ENCODE measurements around the gene OR5A1. TPM values are rescaled to one million over a fixed set of nuclear protein-coding genes. Genes with fewer than 3 reads are reported as not detected.

OR5A1 gene
- total RNA-seq (ENCODE audit: low replicate concordance): 0.02 and 0.06 TPM in 2 replicates

DNA sequence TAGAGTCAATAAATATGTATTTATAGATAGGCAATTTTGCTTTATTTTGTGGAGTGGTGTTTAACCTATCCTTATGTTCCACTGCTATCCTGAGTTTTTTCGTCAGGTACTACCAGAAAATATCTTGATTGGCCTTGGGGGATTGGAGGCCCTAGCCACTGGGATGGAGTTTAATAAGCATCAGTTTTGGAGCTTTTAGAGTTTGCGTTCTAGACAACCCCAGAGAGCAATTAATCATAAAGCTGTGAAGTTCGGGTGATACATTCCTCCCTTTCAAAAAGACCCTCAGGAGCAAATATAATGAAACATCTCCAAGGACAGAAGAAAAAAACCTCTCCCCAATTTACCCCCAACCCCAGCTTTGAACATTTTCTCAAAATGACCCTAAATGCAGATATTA lies at the start of gene OR5A1:
TSS of gene OR5A1 (plus strand) at position 301 of the 400 bp plus-strand sequence. CDS start 6,700 bp downstream, outside the sequence.
- TF ChIP-seq, protein P1, sequence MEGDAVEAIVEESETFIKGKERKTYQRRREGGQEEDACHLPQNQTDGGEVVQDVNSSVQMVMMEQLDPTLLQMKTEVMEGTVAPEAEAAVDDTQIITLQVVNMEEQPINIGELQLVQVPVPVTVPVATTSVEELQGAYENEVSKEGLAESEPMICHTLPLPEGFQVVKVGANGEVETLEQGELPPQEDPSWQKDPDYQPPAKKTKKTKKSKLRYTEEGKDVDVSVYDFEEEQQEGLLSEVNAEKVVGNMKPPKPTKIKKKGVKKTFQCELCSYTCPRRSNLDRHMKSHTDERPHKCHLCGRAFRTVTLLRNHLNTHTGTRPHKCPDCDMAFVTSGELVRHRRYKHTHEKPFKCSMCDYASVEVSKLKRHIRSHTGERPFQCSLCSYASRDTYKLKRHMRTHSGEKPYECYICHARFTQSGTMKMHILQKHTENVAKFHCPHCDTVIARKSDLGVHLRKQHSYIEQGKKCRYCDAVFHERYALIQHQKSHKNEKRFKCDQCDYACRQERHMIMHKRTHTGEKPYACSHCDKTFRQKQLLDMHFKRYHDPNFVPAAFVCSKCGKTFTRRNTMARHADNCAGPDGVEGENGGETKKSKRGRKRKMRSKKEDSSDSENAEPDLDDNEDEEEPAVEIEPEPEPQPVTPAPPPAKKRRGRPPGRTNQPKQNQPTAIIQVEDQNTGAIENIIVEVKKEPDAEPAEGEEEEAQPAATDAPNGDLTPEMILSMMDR (IDR thresholded peaks at IDR 0.05): no peak
- no peak for TF ChIP-seq EZH2 (IDR thresholded peaks at IDR 0.05)
- TF ChIP-seq EZH2phosphoT487 (IDR thresholded peaks at IDR 0.05): no peak
- Histone ChIP-seq H3K27ac (no peak within 1 kb of the TSS), H3K9ac (no peak within 1 kb of the TSS), H4K20me1 (ENCODE audit: low read depth) (no peaks in the 10 kb centered on the region), H3K4me1 (peaks cover 8% of the 10 kb centered on the region), H3K27me3 (no peaks in the 10 kb centered on the region), H2AFZ (replicated peaks) (peak within 1 kb of the TSS; percentile 26), H3K4me3 (no peak within 1 kb of the TSS), H3K4me2 (peak within 1 kb of the TSS; percentile 24), H3K79me2 (ENCODE audit: low read depth) (no peaks in the 10 kb centered on the region), H3F3A (ENCODE audit: low read depth) (no peaks in the 10 kb centered on the region), H3K9me3 (ENCODE audit: low read depth) (no peaks in the 10 kb centered on the region), H3K36me3 (no peaks in the 10 kb centered on the region)
- DNase-seq (ENCODE audit: low spot score): no peak
- Mint-ChIP-seq H3K4me3 (no peak within 1 kb of the TSS), H3K27me3 (ENCODE audit: insufficient read depth, low read depth) (no peaks in the 10 kb centered on the region), H3K4me1 (peaks cover 7% of the 10 kb centered on the region), H3K36me3 (no peaks in the 10 kb centered on the region), H3K9me3 (no peaks in the 10 kb centered on the region), H3K27ac (no peak within 1 kb of the TSS)

DNA sequence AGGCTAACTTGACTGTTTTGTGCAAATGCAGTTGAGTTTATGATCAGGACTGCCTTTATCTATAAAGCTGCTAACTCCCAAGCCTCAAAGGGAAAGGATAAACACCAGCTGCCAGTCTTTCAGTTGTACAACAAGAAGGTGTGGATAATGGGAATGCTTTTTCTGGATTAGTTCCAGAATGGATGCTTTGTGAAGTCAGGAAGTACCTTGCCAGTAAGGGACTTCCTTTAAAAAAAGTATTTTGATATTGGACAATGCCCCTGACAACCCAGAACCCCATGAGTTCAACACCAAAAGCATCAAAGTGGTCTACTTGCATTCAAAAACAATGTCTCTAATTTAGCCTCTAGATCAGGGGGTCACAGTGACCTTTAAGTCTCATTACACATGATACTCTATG lies 42.1 kb upstream of the OR5A1 start:
- Mint-ChIP-seq H3K4me1 (peaks cover 2% of the 10 kb centered on the region), H3K27ac (no peak overlapping the region), H3K9me3 (no peaks in the 10 kb centered on the region), H3K4me3 (no peak overlapping the region), H3K36me3 (no peaks in the 10 kb centered on the region), H3K27me3 (ENCODE audit: insufficient read depth, low read depth) (peaks cover 2% of the 10 kb centered on the region)
- peaks cover 7% of the 10 kb centered on the region for H3K9me3 ChIP-seq (ENCODE audit: low read depth)
- no peaks in the 10 kb centered on the region for H4K20me1 ChIP-seq (ENCODE audit: low read depth)
- no peak overlapping the region for H2AFZ ChIP-seq (replicated peaks)
- no peaks in the 10 kb centered on the region for H3K79me2 ChIP-seq (ENCODE audit: low read depth)
- no peak overlapping the region for H3K9ac ChIP-seq
- DNase-seq (ENCODE audit: low spot score): no peak
- H3K27ac ChIP-seq: no peak overlapping the region
- no peak overlapping the region for H3K4me2 ChIP-seq
- TF ChIP-seq EZH2 (IDR thresholded peaks at IDR 0.05) (no peak), EZH2phosphoT487 (IDR thresholded peaks at IDR 0.05) (no peak)
- TF ChIP-seq, protein P1 (IDR thresholded peaks at IDR 0.05): no peak
- H3F3A ChIP-seq (ENCODE audit: low read depth): no peaks in the 10 kb centered on the region
- H3K4me3 ChIP-seq: no peak overlapping the region
- no peaks in the 10 kb centered on the region for H3K4me1 ChIP-seq
- H3K36me3 ChIP-seq: no peaks in the 10 kb centered on the region
- no peaks in the 10 kb centered on the region for H3K27me3 ChIP-seq

DNA sequence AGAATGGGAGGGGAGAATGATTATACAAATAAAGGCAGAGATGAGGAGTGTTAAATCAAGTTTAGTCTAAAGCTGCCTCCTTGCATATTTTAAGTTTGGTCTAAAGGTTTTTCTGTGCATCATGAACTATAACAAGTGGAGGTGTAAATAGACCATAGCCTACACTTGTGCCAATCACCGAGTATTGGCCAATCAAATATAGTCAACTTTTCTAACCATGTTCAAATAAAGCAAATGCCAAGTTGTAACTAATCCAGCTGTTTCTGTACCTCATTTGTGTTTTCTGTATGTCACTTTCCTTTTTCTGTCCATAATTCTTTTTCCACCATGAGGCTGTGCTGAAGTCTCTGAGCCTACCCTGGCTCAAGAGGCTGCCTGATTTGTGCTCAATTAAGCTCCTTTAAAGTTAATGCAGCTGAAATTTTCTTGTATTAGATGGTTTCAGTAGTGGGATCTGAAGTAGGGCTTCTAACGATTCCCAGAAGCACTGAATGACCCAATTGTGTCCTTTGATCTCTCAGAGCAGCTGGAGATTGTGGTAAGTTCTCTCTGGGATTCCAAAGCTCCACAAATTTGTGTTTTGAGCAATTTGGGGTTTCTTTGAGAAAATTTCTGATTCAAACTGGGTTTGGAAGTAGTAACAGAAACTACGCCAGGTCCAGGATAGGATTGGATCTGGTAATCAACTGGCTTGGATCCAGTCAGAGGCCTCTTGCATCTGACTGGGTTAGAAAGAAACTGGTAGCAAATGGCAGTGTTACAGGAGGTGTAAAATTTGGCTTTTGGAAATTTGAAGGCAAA lies 35.6 kb upstream of the OR5A1 start:
- no peak overlapping the region for H3K9ac ChIP-seq
- H3K36me3 Mint-ChIP-seq: no peaks in the 10 kb centered on the region
- no peaks in the 10 kb centered on the region for H3F3A ChIP-seq (ENCODE audit: low read depth)
- no peaks in the 10 kb centered on the region for H3K4me1 ChIP-seq
- H3K9me3 Mint-ChIP-seq: peaks cover 18% of the 10 kb centered on the region
- peaks cover 37% of the 10 kb centered on the region for H3K9me3 ChIP-seq (ENCODE audit: low read depth)
- DNase-seq (ENCODE audit: low spot score): no peak
- H3K4me3 Mint-ChIP-seq: no peak overlapping the region
- H3K27me3 Mint-ChIP-seq (ENCODE audit: insufficient read depth, low read depth): peaks cover 2% of the 10 kb centered on the region
- H4K20me1 ChIP-seq (ENCODE audit: low read depth): no peaks in the 10 kb centered on the region
- no peaks in the 10 kb centered on the region for H3K79me2 ChIP-seq (ENCODE audit: low read depth)
- no peak overlapping the region for H2AFZ ChIP-seq (replicated peaks)
- no peak overlapping the region for H3K4me3 ChIP-seq
- no peaks in the 10 kb centered on the region for H3K4me1 Mint-ChIP-seq
- H3K4me2 ChIP-seq: no peak overlapping the region
- H3K36me3 ChIP-seq: no peaks in the 10 kb centered on the region
- H3K27ac Mint-ChIP-seq: no peak overlapping the region
- TF ChIP-seq EZH2 (IDR thresholded peaks at IDR 0.05) (no peak), EZH2phosphoT487 (IDR thresholded peaks at IDR 0.05) (no peak)
- TF ChIP-seq, protein P1 (IDR thresholded peaks at IDR 0.05): no peak
- H3K27ac ChIP-seq: no peak overlapping the region
- H3K27me3 ChIP-seq: no peaks in the 10 kb centered on the region

Measured in neural progenitor cell (in vitro differentiated cells).